Effector CD8-positive, alpha-beta T cell (primary cell): ENCODE results near the gene CCDC138.

Source experiments
- DNase-seq: peaks from one replicate; lab custom pipeline; 2025; lab: John Stamatoyannopoulos, UW

The CCDC138 gene

GRCh38 chr2:108894766-108895165 lies 108.2 kb downstream of the CCDC138 start:
- DNase-seq: no peak

- DNase-seq: no peak
These were observed 108.6 kb downstream of the CCDC138 start for GRCh38 chr2:108895188-108895587.

GRCh38 chr2:108896741-108897140 lies 110.2 kb downstream of the CCDC138 start:
- DNase-seq: no peak

- DNase-seq: no peak
These were observed 111.9 kb downstream of the CCDC138 start for GRCh38 chr2:108898315-108899082.

GRCh38 chr2:108904680-108905079 lies 118.1 kb downstream of the CCDC138 start:
- DNase-seq: no peak

GRCh38 chr2:108905176-108905575 lies 118.6 kb downstream of the CCDC138 start:
- DNase-seq: no peak

GRCh38 chr2:108905906-108906305 lies 119.3 kb downstream of the CCDC138 start:
- DNase-seq: no peak

- no peak for DNase-seq
These were observed 120.0 kb downstream of the CCDC138 start for GRCh38 chr2:108906403-108907077.

GRCh38 chr2:108907822-108908712 lies 121.5 kb downstream of the CCDC138 start:
- no peak for DNase-seq

- DNase-seq: no peak
These were observed 122.1 kb downstream of the CCDC138 start for GRCh38 chr2:108908713-108909070.

GRCh38 chr2:108909275-108909823 lies 122.8 kb downstream of the CCDC138 start:
- no peak for DNase-seq

GRCh38 chr2:108910011-108910431 lies 123.5 kb downstream of the CCDC138 start:
- DNase-seq: no peak

GRCh38 chr2:108910541-108911396 lies 124.2 kb downstream of the CCDC138 start:
- DNase-seq: no peak

GRCh38 chr2:108911401-108911800 lies 124.8 kb downstream of the CCDC138 start:
- DNase-seq: no peak

- no peak for DNase-seq
These were observed 125.4 kb downstream of the CCDC138 start for GRCh38 chr2:108911807-108912628.

- DNase-seq: no peak
These were observed 126.0 kb downstream of the CCDC138 start for GRCh38 chr2:108912629-108912902.

GRCh38 chr2:108916122-108916795 lies 129.7 kb downstream of the CCDC138 start:
- no peak for DNase-seq

GRCh38 chr2:108916796-108917421 lies 130.3 kb downstream of the CCDC138 start:
- DNase-seq: no peak

GRCh38 chr2:108917526-108917925 lies 131.0 kb downstream of the CCDC138 start:
- DNase-seq: no peak
